Thoracic aorta endothelial cell (primary cell): ENCODE measurements around the gene PHETA1. TPM values are rescaled to one million over a fixed set of nuclear protein-coding genes. Genes with fewer than 3 reads are reported as not detected.

Experiments used
- small RNA-seq: library from RNA; depleted of rRNA; stranded (forward); fragments of <200 nt; gene quantifications from one replicate; pipeline ENCODE3, GENCODE V24; 2012
- total RNA-seq: library from RNA; depleted of rRNA; stranded (reverse); fragments of >200 nt; gene quantifications from 2 replicates; pipeline ENCODE4 v1.2.3, GENCODE V29; 2012

PHETA1 gene
- total RNA-seq: 7.1 and 9.0 TPM in 2 replicates

GRCh38 chr12:111368788-111369495 lies at the start of gene PHETA1:
PHETA1 (minus strand) TSS chr12:111369095; CDS start chr12:111363427, 5,668 bp downstream.

GRCh38 chr12:111405859-111406473 lies 37.1 kb upstream of the PHETA1 start, which contains the start of gene SH2B3:
SH2B3 (plus strand) TSS chr12:111405923; CDS start chr12:111418146, 12,223 bp downstream.

Small RNA genes lying within 50 kb of the gene (small RNA-seq; reads per million reads assigned to genes)
- gene RNA5SP373: not detected

Other genes starting within 250 kb of the PHETA1 start
- 147 and 162 TPM in 2 replicates for gene SH2B3, start 36.8 kb upstream of the PHETA1 start, total RNA-seq
- 61.9 and 68.5 TPM in 2 replicates for gene ATXN2, start 230.2 kb upstream of the PHETA1 start, total RNA-seq